GM12878 (cell line): ENCODE data around the gene UBXN6. TPM values are rescaled to one million over a fixed set of nuclear protein-coding genes. Genes with fewer than 3 reads are reported as not detected.
A peak's percentile ranks its signal among the peaks of the same experiment; 100 is the strongest.

ENCODE experiments used
- CBX3 ChIP-seq: fragments of 200-600 bp; sonication (generic); IDR thresholded peaks from 2 replicates; pipeline ENCODE4 v1.6.1; 2016; ENCODE audit warnings: low read depth, borderline replicate concordance
- ETV6 ChIP-seq, 2 experiments: fragments of 450-650 bp in 1 of 2; IDR thresholded peaks in 1 of 2; conservative IDR thresholded peaks in 1 of 2; 2 replicates each; pipeline ENCODE4 v1.6.1; 2014; ENCODE audit warnings: antibody characterized with exemption in 1 of 2, borderline replicate concordance in 1 of 2, low read depth in 1 of 2, mild to moderate bottlenecking in 1 of 2, moderate library complexity in 1 of 2
- HDGF ChIP-seq: fragments of 450-650 bp; IDR thresholded peaks from 2 replicates; pipeline ENCODE4 v1.6.1; 2016; ENCODE audit warnings: antibody characterized with exemption
- MLLT1 ChIP-seq: fragments of 450-650 bp; IDR thresholded peaks from 2 replicates; pipeline ENCODE4 v1.6.1; 2016; ENCODE audit warnings: mild to moderate bottlenecking
- PBX3 ChIP-seq: IDR thresholded peaks from 2 replicates; pipeline ENCODE4 v1.6.1; 2011; ENCODE audit warnings: mild to moderate bottlenecking, low read depth, low read length, moderate library complexity; ENCODE audit not compliant: insufficient replicate concordance
- REST ChIP-seq: IDR thresholded peaks from 2 replicates; pipeline ENCODE4 v1.6.1; 2012; ENCODE audit warnings: mild to moderate bottlenecking, low read depth, low read length
- SIN3A ChIP-seq: IDR thresholded peaks from 2 replicates; pipeline ENCODE4 v1.6.1; 2012; ENCODE audit warnings: low read depth, low read length, improper control_type of control experiment
- SRF ChIP-seq, 2 experiments: IDR thresholded peaks; 2 replicates each; pipeline ENCODE4 v1.6.1; 2011; ENCODE audit warnings: low read depth in 2 of 2, low read length in 2 of 2, mild to moderate bottlenecking in 1 of 2, moderate library complexity in 1 of 2
- TCF12 ChIP-seq: IDR thresholded peaks from 2 replicates; pipeline ENCODE4 v1.6.1; 2011; ENCODE audit warnings: low read depth, mild to moderate bottlenecking, low read length
- ZBTB33 ChIP-seq: fragments of 450-650 bp; IDR thresholded peaks from 2 replicates; pipeline ENCODE4 v1.6.1; 2017; ENCODE audit warnings: mild to moderate bottlenecking
- ZNF687 ChIP-seq: fragments of 450-650 bp; IDR thresholded peaks from 2 replicates; pipeline ENCODE4 v1.6.1; 2017; ENCODE audit warnings: mild to moderate bottlenecking, moderate library complexity
- polyA plus RNA-seq, 11 experiments: library from polyadenylated mRNA; depleted of rRNA in 4 of 11; unstranded in 6 of 11; stranded (reverse) in 5 of 11; fragments of >200 nt; fragmentation: Nextera tagmentation in 4 of 11; fragmentation: Illumina TruSeq in 1 of 11; extraction: Ambion mirVana in 4 of 11; extraction: Trizol in 1 of 11; gene quantifications; 1 replicate in 1 of 11; 2 replicates in 10 of 11; pipeline versions ENCODE4 v1.2.1 to v1.2.3, GENCODE V29; 2011 to 2016; ENCODE audit warnings: inconsistent platforms in 2 of 11, missing spikeins in 2 of 11, low read depth in 1 of 11
- total RNA-seq, 4 experiments: library from RNA; depleted of rRNA in 3 of 4; stranded (reverse); fragments of >200 nt in 3 of 4; fragmentation: Illumina TruSeq in 1 of 4; extraction: Trizol in 1 of 4; gene quantifications; 2 replicates each; pipeline versions ENCODE4 v1.2.1 to v1.2.3, GENCODE V29; 2013 to 2021

The UBXN6 gene
- total and polyA plus RNA-seq, 10 of the 15 experiments (the other 5 are each of a cell fraction or from before 2014, with no cell fraction given) = 0.47 to 50.8 (median 13.0) TPM

GRCh38 chr19:4457654-4458395 is at the start of gene UBXN6 (continued):
- TF ChIP-seq PBX3 = peak; percentile 34
- TF ChIP-seq HDGF = peak; percentile 84
- no peak for TF ChIP-seq REST
- no peak for TF ChIP-seq ZNF687
- TF ChIP-seq ETV6 (conservative IDR thresholded peaks at IDR 0.05 in 1 of 2, IDR thresholded peaks at IDR 0.05 in 1 of 2; ENCODE audit: borderline replicate concordance in 1 of 2, low read depth in 1 of 2) = no peak
- TF ChIP-seq CBX3 = no peak
- no peak for TF ChIP-seq TCF12
- TF ChIP-seq SIN3A = peak; percentile 91
- peak; percentile 85; the same call in 1 of the 2 replicates for TF ChIP-seq MLLT1
- no peak for TF ChIP-seq SRF (IDR thresholded peaks at IDR 0.05; ENCODE audit: low read depth in 2 of 2, low read length in 2 of 2)
- no peak for TF ChIP-seq ZBTB33
